Measurements from ENCODE around the gene COG3.

DNA sequence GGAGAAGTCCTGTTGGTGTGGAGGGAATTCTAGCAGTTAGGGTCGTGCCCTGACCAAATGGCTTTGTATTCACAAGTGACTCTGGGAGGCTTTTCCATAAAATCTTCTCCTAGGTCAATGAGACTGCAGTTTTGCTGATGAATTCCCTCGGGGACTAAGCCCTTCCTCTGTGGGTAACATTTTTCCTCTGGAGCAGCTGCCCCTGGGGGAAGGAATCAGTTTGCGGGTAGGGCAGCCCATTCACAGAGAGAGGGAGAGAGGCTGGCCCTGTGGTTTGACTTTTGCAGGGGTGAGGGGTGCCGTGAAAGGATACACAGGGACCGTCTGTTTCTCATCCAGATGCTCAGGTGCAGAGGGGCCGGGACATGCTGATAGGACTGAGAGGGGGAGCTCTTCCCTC is 83.5 kb downstream of the COG3 start:
- TF ChIP-seq, protein P1, sequence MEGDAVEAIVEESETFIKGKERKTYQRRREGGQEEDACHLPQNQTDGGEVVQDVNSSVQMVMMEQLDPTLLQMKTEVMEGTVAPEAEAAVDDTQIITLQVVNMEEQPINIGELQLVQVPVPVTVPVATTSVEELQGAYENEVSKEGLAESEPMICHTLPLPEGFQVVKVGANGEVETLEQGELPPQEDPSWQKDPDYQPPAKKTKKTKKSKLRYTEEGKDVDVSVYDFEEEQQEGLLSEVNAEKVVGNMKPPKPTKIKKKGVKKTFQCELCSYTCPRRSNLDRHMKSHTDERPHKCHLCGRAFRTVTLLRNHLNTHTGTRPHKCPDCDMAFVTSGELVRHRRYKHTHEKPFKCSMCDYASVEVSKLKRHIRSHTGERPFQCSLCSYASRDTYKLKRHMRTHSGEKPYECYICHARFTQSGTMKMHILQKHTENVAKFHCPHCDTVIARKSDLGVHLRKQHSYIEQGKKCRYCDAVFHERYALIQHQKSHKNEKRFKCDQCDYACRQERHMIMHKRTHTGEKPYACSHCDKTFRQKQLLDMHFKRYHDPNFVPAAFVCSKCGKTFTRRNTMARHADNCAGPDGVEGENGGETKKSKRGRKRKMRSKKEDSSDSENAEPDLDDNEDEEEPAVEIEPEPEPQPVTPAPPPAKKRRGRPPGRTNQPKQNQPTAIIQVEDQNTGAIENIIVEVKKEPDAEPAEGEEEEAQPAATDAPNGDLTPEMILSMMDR (conservative IDR thresholded peaks at IDR 0.05; ENCODE audit: low read depth, low read length): no peak
- no peak for TF ChIP-seq EZH2 (IDR thresholded peaks at IDR 0.05; ENCODE audit: borderline replicate concordance, low read depth, low read length, poor library complexity, severe bottlenecking)
